ENCODE measurements around the gene TMEM62. TPM values are rescaled to one million over a fixed set of nuclear protein-coding genes. Genes with fewer than 3 reads are reported as not detected.

TMEM62 gene
- total RNA-seq, 6 experiments from 2014 or later = 7.6 to 17.1 (median 9.6) TPM

- DNase-seq (no peak), ATAC-seq (no peak)
- Histone ChIP-seq H3K36me3 (no peaks in the 10 kb centered on the region), H3K4me1 (no peaks in the 10 kb centered on the region), H3K27ac (no peak overlapping the region), H3K27me3 (no peaks in the 10 kb centered on the region), H3K9me3 (no peaks in the 10 kb centered on the region), H3K4me3 (no peak overlapping the region)
- intact Hi-C loops (cut with DNase I) = no loop called here
- TF ChIP-seq CTCF (IDR thresholded peaks at IDR 0.05) = no peak
- TF ChIP-seq POLR2A (IDR thresholded peaks at IDR 0.05) = no peak
- 90% methylated on average over 4 of the region's 4 CpGs for whole genome bisulfite sequencing (ENCODE audit: insufficient coverage, low coverage, low lambda C conversion rate, missing lambda C conversion rate)
These were observed 4.4 kb upstream of the TMEM62 start for GRCh38 chr15:43128980-43129335.

- Histone ChIP-seq H3K9me3 (no peaks in the 10 kb centered on the region), H3K27ac (peak overlapping the region; percentile 74 to 86 (median 79))
- peak in 1 of 3 donors; percentile 35 for DNase-seq
These were observed 456 bp upstream of the TMEM62 start for GRCh38 chr15:43132830-43133429.

DNA sequence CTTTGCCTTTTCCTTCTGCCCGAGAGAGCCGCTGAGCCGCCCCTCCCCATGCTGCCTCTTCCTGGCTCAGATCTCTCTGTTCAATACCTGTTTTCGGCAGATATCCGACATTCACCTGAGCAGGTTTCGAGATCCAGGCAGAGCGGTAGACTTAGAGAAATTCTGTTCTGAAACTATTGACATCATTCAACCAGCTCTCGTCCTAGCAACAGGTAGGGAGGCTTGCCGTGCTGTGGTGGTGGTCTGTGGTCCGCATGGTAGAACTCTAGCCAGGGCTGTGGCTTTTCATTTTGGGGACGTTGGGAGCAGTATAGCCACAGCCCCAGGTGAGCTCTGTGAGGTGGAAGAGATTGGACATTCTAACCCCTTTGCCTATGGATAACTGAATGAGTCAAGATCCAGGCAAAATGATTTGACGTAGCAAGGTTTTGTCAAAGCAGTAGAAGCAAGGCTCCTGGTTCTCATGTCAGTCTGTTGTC, 810 bp downstream of the TMEM62 start:
- 8% methylated on average over 12 of the region's 12 CpGs for WGBS (ENCODE audit: insufficient coverage, low coverage, low lambda C conversion rate, missing lambda C conversion rate)
- Histone ChIP-seq H3K9me3 (no peaks in the 10 kb centered on the region), H3K27ac (peak overlapping the region; percentile 74 to 86 (median 79)), H3K36me3 (peaks cover 0 to 21% (median 6%) of the 10 kb centered on the region in 4 donors), H3K4me1 (peaks cover 0 to 6% (median 2%) of the 10 kb centered on the region in 4 donors), H3K4me3 (peak overlapping the region; percentile 72 to 99 (median 94)), H3K27me3 (no peaks in the 10 kb centered on the region)
- ATAC-seq = peak in 2 of 4 donors; percentile 1
- no peak for DNase-seq
- no peak for TF ChIP-seq POLR2A (IDR thresholded peaks at IDR 0.05)
- no peak for TF ChIP-seq CTCF (IDR thresholded peaks at IDR 0.05)
- intact Hi-C loops (cut with DNase I) = no loop called here

More at GRCh38 chr15:43132830-43133429, 456 bp upstream of the TMEM62 start:
- Histone ChIP-seq H3K4me3 (peak overlapping the region; percentile 72 to 99 (median 94)), H3K36me3 (peaks cover 0 to 9% (median 3%) of the 10 kb centered on the region in 4 donors), H3K27me3 (no peaks in the 10 kb centered on the region), H3K4me1 (peaks cover 0 to 6% (median 2%) of the 10 kb centered on the region in 4 donors)
- peak; percentile 3 to 28 (median 10) for ATAC-seq
- intact Hi-C loops (cut with DNase I) = no loop called here
- 22% methylated on average over 15 of the region's 20 CpGs for WGBS (ENCODE audit: insufficient coverage, low coverage, low lambda C conversion rate, missing lambda C conversion rate)
- TF ChIP-seq CTCF (IDR thresholded peaks at IDR 0.05) = no peak
- no peak for TF ChIP-seq POLR2A (IDR thresholded peaks at IDR 0.05)

DNA sequence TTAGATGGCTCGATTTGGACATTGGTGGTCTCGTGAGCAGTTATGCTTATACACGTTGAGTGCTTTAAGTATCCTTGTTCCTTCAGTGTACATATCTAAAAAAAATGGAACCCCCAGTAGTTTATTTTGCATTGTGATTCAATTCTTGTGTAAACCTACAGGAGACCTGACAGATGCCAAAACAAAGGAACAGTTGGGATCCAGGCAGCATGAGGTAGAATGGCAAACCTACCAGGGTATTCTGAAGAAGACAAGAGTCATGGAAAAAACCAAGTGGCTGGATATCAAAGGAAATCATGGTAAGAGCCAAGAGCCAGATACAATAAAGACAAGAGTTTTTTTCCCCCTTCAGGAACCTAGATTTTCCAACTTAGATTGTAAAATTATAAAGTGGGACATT, 2.0 kb downstream of the TMEM62 start:
- H3K27me3 ChIP-seq = no peaks in the 10 kb centered on the region
- H3K4me1 ChIP-seq = peaks cover 0 to 6% (median 2%) of the 10 kb centered on the region in 4 donors
- ATAC-seq (no peak), DNase-seq (no peak)
- TF ChIP-seq CTCF (IDR thresholded peaks at IDR 0.05) (no peak), POLR2A (IDR thresholded peaks at IDR 0.05) (no peak)
- H3K27ac ChIP-seq = no peak overlapping the region
- no peaks in the 10 kb centered on the region for H3K9me3 ChIP-seq
- H3K36me3 ChIP-seq = peaks cover 0 to 24% (median 10%) of the 10 kb centered on the region in 4 donors
- no peak overlapping the region for H3K4me3 ChIP-seq
- intact Hi-C loops (cut with DNase I) = no loop called here
- 89% methylated on average over 3 of the region's 3 CpGs for WGBS (ENCODE audit: insufficient coverage, low coverage, low lambda C conversion rate, missing lambda C conversion rate)

Measured in right lobe of liver (tissue), 6 donors.